Body of pancreas (tissue), 4 donors: Measurements from ENCODE around the gene SDCBP2.

Experiments used
- CTCF ChIP-seq, 7 experiments: fragments of 450-650 bp in 4 of 7; fragments of 200-600 bp in 3 of 7; sonication (generic) in 3 of 7; IDR thresholded peaks; one replicate each; pipeline ENCODE4 v1.5.1; 2016 to 2019; ENCODE audit warnings: antibody characterized with exemption in 7 of 7
- POLR2A ChIP-seq, 3 donors: fragments of 450-650 bp; IDR thresholded peaks; one replicate each; pipeline ENCODE4 v1.6.1; 2016; ENCODE audit warnings: antibody characterized with exemption in 3 of 3, mild to moderate bottlenecking in 2 of 3

DNA sequence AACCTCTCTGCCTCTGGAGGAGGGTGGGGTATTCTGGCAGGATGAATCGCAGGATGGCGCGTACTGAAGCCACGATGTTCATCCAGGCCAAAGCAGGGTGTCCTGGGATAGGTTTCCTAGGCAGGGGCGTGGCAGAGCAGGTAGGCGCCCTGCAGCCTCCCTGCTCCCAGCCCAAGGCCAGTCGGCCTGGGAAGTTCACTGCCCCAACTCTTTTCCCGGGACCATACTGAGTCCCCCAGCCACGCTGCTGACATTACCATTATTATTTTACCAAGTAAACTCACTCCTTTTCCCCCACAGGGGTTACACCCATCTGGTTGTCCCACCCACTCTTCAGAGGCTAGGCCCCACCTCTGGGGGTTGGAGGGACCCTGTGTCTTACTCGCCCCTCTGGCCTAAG lies 21.8 kb downstream of the SDCBP2 start:
- TF ChIP-seq POLR2A (IDR thresholded peaks at IDR 0.05) (no peak), CTCF (IDR thresholded peaks at IDR 0.05) (no peak)
